WTC11 (cell line): ENCODE results near the gene AP4M1. TPM values are rescaled to one million over a fixed set of nuclear protein-coding genes. Genes with fewer than 3 reads are reported as not detected.
A peak's percentile ranks its signal among the peaks of the same experiment; 100 is the strongest.

Source experiments
- ATAC-seq: fragments of 200-7000 bp; cut with Tn5 transposase; 2 replicates; pipeline ENCODE4 v1.10.0; 2021; ENCODE audit warnings: mild to moderate bottlenecking, moderate library complexity
- CTCF ChIA-PET: fragments of 300-600 bp; sonication (Branson Sonifier 250); formaldehyde crosslinking; loops from one replicate; lab custom pipeline; 2021; ENCODE audit warnings: antibody characterized with exemption; lab: Charles Lee
- POLR2A ChIA-PET: fragments of 350-600 bp; sonication (Branson Sonifier 250); formaldehyde crosslinking; loops from one replicate; lab custom pipeline; 2021; ENCODE audit warnings: antibody characterized with exemption; lab: Charles Lee
- DNase-seq: peaks from one replicate; pipeline ENCODE4 v3.0.0; 2021; ENCODE audit warnings: low spot score
- H3K27ac Mint-ChIP-seq: 2 replicates; pipeline ENCODE4 v1.8.0; 2021; ENCODE audit warnings: mixed read lengths
- H3K27me3 Mint-ChIP-seq: 2 replicates; pipeline ENCODE4 v1.8.0; 2021; ENCODE audit warnings: low read depth, mild to moderate bottlenecking, moderate library complexity, mixed read lengths
- H3K36me3 Mint-ChIP-seq: 2 replicates; pipeline ENCODE4 v1.8.0; 2021; ENCODE audit warnings: mixed read lengths
- H3K4me1 Mint-ChIP-seq: 2 replicates; pipeline ENCODE4 v1.8.0; 2022; ENCODE audit warnings: mixed read lengths
- H3K4me3 Mint-ChIP-seq: 2 replicates; pipeline ENCODE4 v1.8.0; 2021; ENCODE audit warnings: mild to moderate bottlenecking, moderate library complexity, mixed read lengths
- H3K9me3 Mint-ChIP-seq: 2 replicates; pipeline ENCODE4 v1.8.0; 2021; ENCODE audit warnings: mixed read lengths
- AR ChIP-seq: fragments of 250-450 bp; sonication (Bioruptor Pico); IDR thresholded peaks from 2 replicates; pipeline ENCODE4 v1.9.0; 2021; ENCODE audit warnings: mild to moderate bottlenecking
- ARID4B ChIP-seq: sonication (generic); formaldehyde crosslinking; IDR thresholded peaks from 2 replicates; pipeline ENCODE4 v1.8.0; 2023; ENCODE audit warnings: missing genetic modification reagents, mild to moderate bottlenecking, borderline replicate concordance
- ETV6 ChIP-seq: sonication (generic); formaldehyde crosslinking; IDR thresholded peaks from 2 replicates; pipeline ENCODE4 v1.8.1; 2022; ENCODE audit warnings: mild to moderate bottlenecking, missing genetic modification reagents
- FOXJ3 ChIP-seq: sonication (generic); formaldehyde crosslinking; IDR thresholded peaks from 2 replicates; pipeline ENCODE4 v1.9.0; 2021; ENCODE audit warnings: missing genetic modification reagents, mild to moderate bottlenecking, borderline replicate concordance
- FOXP1 ChIP-seq: sonication (generic); formaldehyde crosslinking; IDR thresholded peaks from 2 replicates; pipeline ENCODE4 v1.8.0; 2022; ENCODE audit warnings: missing genetic modification reagents, mild to moderate bottlenecking, moderate library complexity, borderline replicate concordance
- HMGA2 ChIP-seq: fragments of 250-450 bp; sonication (Bioruptor Pico); IDR thresholded peaks from 2 replicates; pipeline ENCODE4 v1.4.0; 2021; ENCODE audit warnings: mild to moderate bottlenecking, moderate library complexity
- HMGXB4 ChIP-seq: sonication (generic); formaldehyde crosslinking; IDR thresholded peaks from 2 replicates; pipeline ENCODE4 v1.8.1; 2023; ENCODE audit warnings: mild to moderate bottlenecking, moderate library complexity, missing genetic modification reagents
- NFE2L1 ChIP-seq: sonication (generic); formaldehyde crosslinking; IDR thresholded peaks from 2 replicates; pipeline ENCODE4 v1.8.1; 2023; ENCODE audit warnings: missing genetic modification reagents
- PRRX2 ChIP-seq: fragments of 250-450 bp; sonication (Bioruptor Pico); IDR thresholded peaks from 2 replicates; pipeline ENCODE4 v1.8.0; 2021; ENCODE audit warnings: mild to moderate bottlenecking
- SMAD3 ChIP-seq: sonication (generic); formaldehyde crosslinking; IDR thresholded peaks from 2 replicates; pipeline ENCODE4 v1.8.0; 2022; ENCODE audit warnings: missing genetic modification reagents, mild to moderate bottlenecking, borderline replicate concordance
- SMAD4 ChIP-seq: sonication (generic); formaldehyde crosslinking; IDR thresholded peaks from 2 replicates; pipeline ENCODE4 v1.8.0; 2022; ENCODE audit warnings: mild to moderate bottlenecking, missing genetic modification reagents
- SOX15 ChIP-seq: fragments of 250-450 bp; sonication (Bioruptor Pico); IDR thresholded peaks from 2 replicates; pipeline ENCODE4 v1.9.0; 2021; ENCODE audit warnings: mild to moderate bottlenecking
- TP53 ChIP-seq: sonication (generic); formaldehyde crosslinking; IDR thresholded peaks from 2 replicates; pipeline ENCODE4 v1.8.1; 2023; ENCODE audit warnings: mild to moderate bottlenecking, missing genetic modification reagents
- USF2 ChIP-seq: sonication (generic); formaldehyde crosslinking; IDR thresholded peaks from 2 replicates; pipeline ENCODE4 v1.8.1; 2023; ENCODE audit warnings: mild to moderate bottlenecking, missing genetic modification reagents, moderate library complexity
- ZNF532 ChIP-seq: fragments of 250-450 bp; sonication (Bioruptor Pico); IDR thresholded peaks from 2 replicates; pipeline ENCODE4 v1.9.0; 2021; ENCODE audit warnings: mild to moderate bottlenecking, borderline replicate concordance
- total RNA-seq: library from RNA; stranded (reverse); gene quantifications from 3 replicates; pipeline ENCODE4 v1.2.3, GENCODE V29; 2021

The AP4M1 gene
- total RNA-seq, 1 experiment from 2014 or later, result 18.0 TPM

GRCh38 chr7:100093054-100093453, 8.4 kb upstream of the AP4M1 start:
- no peak for TF ChIP-seq SOX15
- no peak for TF ChIP-seq USF2 (CRISPR knock-in tag)
- Mint-ChIP-seq H3K9me3 (no peaks in the 10 kb centered on the region), H3K36me3 (peaks cover 78% of the 10 kb centered on the region), H3K4me3 (no peak overlapping the region), H3K27ac (peak overlapping the region; percentile 58), H3K27me3 (no peaks in the 10 kb centered on the region), H3K4me1 (peaks cover 8% of the 10 kb centered on the region)
- CTCF ChIA-PET, result no interaction called here
- ATAC-seq (no peak), DNase-seq (no peak)
- POLR2A ChIA-PET, result interaction anchor here (0.6 to 6.2 kb wide), 3 partner anchors 8 to 170 kb away, joined by 3 to 41 read pairs (median 5); partner anchors contain the start of genes AP4M1 and MCM7

GRCh38 chr7:100093498-100093897, 7.9 kb upstream of the AP4M1 start:
- TF ChIP-seq HMGA2 (CRISPR knock-in tag), result no peak
- TF ChIP-seq, all 79 proteins: peak for 0
- no peaks in the 10 kb centered on the region for H3K27me3 Mint-ChIP-seq
- POLR2A ChIA-PET, result interaction anchor here (0.6 to 1.4 kb wide), 2 partner anchors 11 to 171 kb away, joined by 3 to 5 read pairs; no protein-coding TSS in a partner anchor
- peak overlapping the region; percentile 58 for H3K27ac Mint-ChIP-seq
- CTCF ChIA-PET, result no interaction called here
- peaks cover 83% of the 10 kb centered on the region for H3K36me3 Mint-ChIP-seq
- H3K4me1 Mint-ChIP-seq, result peaks cover 10% of the 10 kb centered on the region
- ATAC-seq, result no peak
- no peaks in the 10 kb centered on the region for H3K9me3 Mint-ChIP-seq
- DNase-seq, result no peak
- no peak overlapping the region for H3K4me3 Mint-ChIP-seq

GRCh38 chr7:100093925-100094486, 7.4 kb upstream of the AP4M1 start:
- H3K4me1 Mint-ChIP-seq, result peaks cover 16% of the 10 kb centered on the region
- H3K4me3 Mint-ChIP-seq, result no peak overlapping the region
- peak overlapping the region; percentile 54; the same call in 1 of the 2 replicates for H3K27ac Mint-ChIP-seq
- no peak for DNase-seq
- ChIA-PET POLR2A (interaction anchor here (1.4 kb wide), 1 partner anchor 12 kb away, joined by 5 read pairs; no protein-coding TSS in a partner anchor), CTCF (no interaction called here)
- no peaks in the 10 kb centered on the region for H3K9me3 Mint-ChIP-seq
- peaks cover 88% of the 10 kb centered on the region for H3K36me3 Mint-ChIP-seq
- ATAC-seq, result no peak
- H3K27me3 Mint-ChIP-seq, result no peaks in the 10 kb centered on the region
- TF ChIP-seq AR (CRISPR knock-in tag) (0 out of 2 replicates have a peak, but pooled peaks have one; percentile 13), ZNF532 (0 out of 2 replicates have a peak, but pooled peaks have one; percentile 49), FOXJ3 (CRISPR knock-in tag) (no peak), HMGXB4 (no peak), FOXP1 (CRISPR knock-in tag) (no peak), SMAD3 (CRISPR knock-in tag) (no peak), SMAD4 (CRISPR knock-in tag) (no peak), TP53 (no peak), ARID4B (CRISPR knock-in tag) (no peak), PRRX2 (CRISPR knock-in tag) (peak; percentile 55; the same call in 1 of the 2 replicates), NFE2L1 (CRISPR knock-in tag) (no peak), ETV6 (no peak)
